GM20431 (cell line): Measurements from ENCODE around the gene ARSG.
"Not testable (repeated sequence)": the region's sequence is repeated elsewhere in the genome, so short reads cannot be mapped to it uniquely, and the experiment has no call there.

ENCODE experiments used
- in situ Hi-C: fragments of 300-500 bp; cut with MseI, MboI; formaldehyde crosslinking; loops from one replicate; pipeline ENCODE4 v1.15.0; 2020; ENCODE audit warnings: low sequenced_read_pairs; ENCODE audit not compliant: unreplicated experiment

Gene ARSG

GRCh38 chr17:68290955-68291835, at the start of gene ARSG, which contains the start of gene SLC16A6:
TSS of gene ARSG (plus strand) at chr17:68291495. CDS start at chr17:68307494, 15,999 bp downstream.
TSS of gene SLC16A6 (minus strand) at chr17:68291127. CDS start at chr17:68278320, 12,807 bp downstream.
- in situ Hi-C loops = no loop called here

- in situ Hi-C loops = no loop called here
Observed at GRCh38 chr17:68246271-68247028, 44.8 kb upstream of the ARSG start.

- in situ Hi-C loops = no loop called here
Observed at GRCh38 chr17:68247445-68248198, 43.7 kb upstream of the ARSG start, which contains the start of gene AMZ2. TSS of gene AMZ2 (plus strand) at chr17:68248043. CDS start at chr17:68250188, 2,145 bp downstream.

GRCh38 chr17:68248199-68248825, 43.0 kb upstream of the ARSG start:
- in situ Hi-C loops = no loop called here

GRCh38 chr17:68248891-68249290, 42.4 kb upstream of the ARSG start:
- in situ Hi-C loops = no loop called here

GRCh38 chr17:68249354-68249765, 41.9 kb upstream of the ARSG start:
- in situ Hi-C loops = no loop called here

GRCh38 chr17:68253426-68253825, 37.9 kb upstream of the ARSG start:
- in situ Hi-C loops = not testable (repeated sequence)

GRCh38 chr17:68255151-68255550, 36.1 kb upstream of the ARSG start:
- in situ Hi-C loops = no loop called here

GRCh38 chr17:68255731-68256538, 35.4 kb upstream of the ARSG start:
- in situ Hi-C loops = no loop called here

- in situ Hi-C loops = not testable (repeated sequence)
Observed at GRCh38 chr17:68256701-68257100, 34.6 kb upstream of the ARSG start.

GRCh38 chr17:68257934-68258333, 33.4 kb upstream of the ARSG start:
- in situ Hi-C loops = no loop called here

- in situ Hi-C loops = not testable (repeated sequence)
Observed at GRCh38 chr17:68258890-68259647, 32.2 kb upstream of the ARSG start.

GRCh38 chr17:68259648-68259951, 31.7 kb upstream of the ARSG start:
- in situ Hi-C loops = not testable (repeated sequence)

GRCh38 chr17:68260051-68260762, 31.1 kb upstream of the ARSG start:
- in situ Hi-C loops = loop anchor here (10.0 kb wide), 1 partner anchor 175 kb away; no protein-coding TSS in a partner anchor

- in situ Hi-C loops = loop anchor here (10.0 kb wide), 1 partner anchor 172 kb away; no protein-coding TSS in a partner anchor
Observed at GRCh38 chr17:68262467-68262866, 28.8 kb upstream of the ARSG start.

- in situ Hi-C loops = loop anchor here (10.0 kb wide), 1 partner anchor 172 kb away; no protein-coding TSS in a partner anchor
Observed at GRCh38 chr17:68263101-68263681, 28.1 kb upstream of the ARSG start.

GRCh38 chr17:68265833-68266232, 25.5 kb upstream of the ARSG start:
- in situ Hi-C loops = loop anchor here (10.0 kb wide), 1 partner anchor 169 kb away; no protein-coding TSS in a partner anchor
